Measurements from ENCODE around the gene GET4.

- TF ChIP-seq CTCF (IDR thresholded peaks at IDR 0.05 in 4 of 5, conservative IDR thresholded peaks at IDR 0.05 in 1 of 5) (no peak), POLR2A (IDR thresholded peaks at IDR 0.05) (no peak)
Measured at GRCh38 chr7:931871-932650, 55.7 kb downstream of the GET4 start.
